Pancreas (tissue), 10 donors: Measurements from ENCODE around the gene C2CD2L. TPM values are rescaled to one million over a fixed set of nuclear protein-coding genes. Genes with fewer than 3 reads are reported as not detected.
A peak's percentile ranks its signal among the peaks of the same experiment; 100 is the strongest.

ENCODE experiments used
- ATAC-seq, 4 donors: fragments of 200-7000 bp; cut with Tn5 transposase; one replicate each; pipeline versions ENCODE4 v1.8.0 to v1.9.1; 2020; ENCODE audit warnings: mild to moderate bottlenecking in 4 of 4, moderate library complexity in 4 of 4
- DNase-seq, 6 donors: peaks; one replicate each; pipeline ENCODE4 v3.0.0-alpha.2; 2020
- FAIRE-seq: peaks from 2 replicates; lab custom pipeline; 2012; peaks lifted over from hg19 to GRCh38; lab: Jason Lieb, UNC
- H3K27ac ChIP-seq, 4 donors: fragments of 200-600 bp; sonication (generic); 1 replicate in 3 of 4; 2 replicates in 1 of 4; pipeline versions ENCODE4 v1.5.0 to v1.8.0; 2020
- H3K27me3 ChIP-seq, 4 donors: fragments of 200-600 bp; one replicate each; pipeline ENCODE4 v1.8.0; 2021
- H3K36me3 ChIP-seq, 3 donors: fragments of 200-600 bp; sonication (generic) in 1 of 3; one replicate each; pipeline versions ENCODE4 v1.5.0 to v1.8.0; 2020 to 2021
- H3K4me1 ChIP-seq, 3 donors: fragments of 200-600 bp; one replicate each; pipeline ENCODE4 v1.8.0; 2021
- H3K4me3 ChIP-seq, 4 donors: fragments of 200-600 bp; sonication (generic) in 2 of 4; one replicate each; pipeline versions ENCODE4 v1.5.0 to v1.8.0; 2020 to 2021
- H3K9me3 ChIP-seq, 4 donors: fragments of 200-600 bp; one replicate each; pipeline ENCODE4 v1.8.0; 2021
- CTCF ChIP-seq, 4 donors: fragments of 200-600 bp; sonication (generic) in 3 of 4; IDR thresholded peaks; one replicate each; pipeline versions ENCODE4 v1.5.0 to v1.8.0; 2021; ENCODE audit warnings: antibody characterized with exemption in 4 of 4
- WGBS, 2 donors: extraction: QIAGEN DNeasy Blood & Tissue Kit; methylation state at CpG; one replicate each; pipeline ENCODE4 v1.1.7; 2013; 5-methylcytosine and 5-hydroxymethylcytosine counted together
- intact Hi-C, 3 donors: fragments of 100-400 bp; cut with DNase I; formaldehyde crosslinking; loops; one replicate each; pipeline versions ENCODE4 v1.11.1 to v1.14.2; 2022
- polyA plus RNA-seq, 2 donors: library from polyadenylated mRNA; stranded (reverse); fragments of 200-250 nt; gene quantifications; one replicate each; pipeline ENCODE4 v1.2.3, GENCODE V29; 2013
- total RNA-seq, 6 donors: library from RNA; stranded (reverse); fragmentation: NEBNext Ultra II Directional in 4 of 6; extraction: Animal tissue kit (Norgen Biotek cat#: 25700) in 4 of 6; gene quantifications; one replicate each; pipeline versions ENCODE4 v1.2.1 to v1.2.4, GENCODE V29; 2021 to 2023
- donor health status: healthy with polysubstance abuse.
- donor health status: DM: no; HTN: no; CAD: no; lungs with moderate emphysema.
- donor health status: DM: no; HTN: no; CAD: no.
- donor health status: control.
- donor health status: control.
- donor health status: Bipolar disorder and iron deficiency.
- donor health status: DM: yes; HTN: yes; CAD: no.
- donor health status: DM: no; HTN: no; CAD: no.
- donor health status: DM: no; HTN: no; CAD: no.
- donor health status: DM: yes; HTN: yes; CAD: no.

The C2CD2L gene
- total and polyA plus RNA-seq, 8 donors = 4.9 to 12.3 (median 7.3) TPM

- intact Hi-C loops = no loop called here
- ATAC-seq (no peak), DNase-seq (no peak), FAIRE-seq (no peak)
- peaks cover 0 to 17% (median 3%) of the 10 kb centered on the region in 3 donors for H3K36me3 ChIP-seq
- TF ChIP-seq CTCF (IDR thresholded peaks at IDR 0.05) = no peak
- no peak overlapping the region for H3K4me3 ChIP-seq
- H3K9me3 ChIP-seq = no peaks in the 10 kb centered on the region
- no peak overlapping the region for H3K27ac ChIP-seq
- no peaks in the 10 kb centered on the region for H3K27me3 ChIP-seq
- peaks cover 0 to 1% (median 0%) of the 10 kb centered on the region in 3 donors for H3K4me1 ChIP-seq
- 88 to 93% methylated on average over 3 of the region's 3 CpGs for WGBS, 2 donors
These were observed 10.0 kb downstream of the C2CD2L start for GRCh38 chr11:119117004-119117706.

DNA sequence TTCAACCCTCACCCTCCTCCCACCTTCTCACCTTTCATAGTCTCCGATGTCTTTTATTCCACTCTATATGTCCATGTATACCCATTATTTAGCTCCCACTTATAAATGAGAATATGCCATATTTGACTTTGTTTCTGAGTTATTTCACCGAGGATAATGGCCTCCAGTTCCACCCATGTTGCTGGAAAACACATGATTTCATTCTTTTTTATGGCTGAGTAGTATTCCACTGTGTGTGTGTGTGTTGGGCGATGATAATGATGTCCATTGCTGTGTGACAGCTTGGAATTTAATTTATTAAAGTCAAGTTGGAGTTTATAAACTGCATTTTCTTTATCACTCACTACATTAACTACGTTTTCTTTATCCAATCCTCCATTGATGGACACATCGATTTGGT, 11.1 kb downstream of the C2CD2L start:
- peaks cover 0 to 9% (median 6%) of the 10 kb centered on the region in 3 donors for H3K4me1 ChIP-seq
- intact Hi-C loops = no loop called here
- TF ChIP-seq CTCF (IDR thresholded peaks at IDR 0.05) = no peak
- H3K9me3 ChIP-seq = no peaks in the 10 kb centered on the region
- H3K4me3 ChIP-seq = no peak overlapping the region
- ATAC-seq (no peak), FAIRE-seq (no peak), DNase-seq (no peak)
- H3K27ac ChIP-seq = no peak overlapping the region
- WGBS, 2 donors = 89 to 94% methylated on average over 5 of the region's 5 CpGs
- H3K36me3 ChIP-seq = peaks cover 0 to 7% (median 0%) of the 10 kb centered on the region in 3 donors
- H3K27me3 ChIP-seq = no peaks in the 10 kb centered on the region

DNA sequence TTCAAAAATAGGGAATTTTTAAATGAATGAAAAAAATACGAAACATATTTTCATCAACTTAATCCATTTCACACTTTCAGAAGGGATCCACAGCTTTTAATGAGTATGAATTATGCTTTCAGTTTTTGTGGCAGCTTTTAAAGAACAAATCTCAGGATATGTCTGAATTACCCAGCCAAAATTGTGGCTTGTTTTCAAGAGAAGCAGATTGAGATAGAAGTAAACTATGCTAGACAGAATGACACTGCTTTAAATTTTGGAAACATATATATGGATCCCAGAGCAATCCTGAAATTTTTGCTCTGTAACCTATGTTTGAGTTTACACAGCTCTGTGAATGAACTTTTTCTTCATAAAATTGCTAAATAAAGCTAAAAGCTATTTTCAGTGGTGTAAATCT, 11.8 kb downstream of the C2CD2L start:
- FAIRE-seq = no peak
- intact Hi-C loops = no loop called here
- WGBS, 2 donors = 90 to 92% methylated on average over 1 of the region's 1 CpG

DNA sequence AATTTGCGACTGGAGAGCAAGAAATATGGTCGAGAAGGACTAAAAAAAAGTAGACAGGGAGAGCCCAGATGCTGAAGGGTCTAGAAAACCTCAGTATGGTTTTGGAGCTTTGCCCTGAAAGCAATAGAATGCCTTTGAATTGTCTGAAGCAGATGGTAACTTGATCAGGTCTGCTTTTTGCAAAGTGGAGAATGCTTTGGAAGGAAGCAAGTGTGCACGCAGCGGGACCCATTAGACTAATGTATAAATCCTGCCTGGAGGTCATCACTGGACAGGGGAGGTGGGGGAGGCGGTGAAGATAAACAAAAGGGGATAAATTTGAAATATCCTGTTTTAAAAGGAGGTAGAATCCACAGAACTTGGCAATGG, 13.5 kb downstream of the C2CD2L start:
- 8 to 11% methylated on average over 5 of the region's 5 CpGs for WGBS, 2 donors
- H3K9me3 ChIP-seq = no peaks in the 10 kb centered on the region
- intact Hi-C loops = no loop called here
- peak overlapping the region; percentile 26 to 81 (median 56) for H3K4me3 ChIP-seq
- H3K4me1 ChIP-seq = peaks cover 6 to 10% (median 7%) of the 10 kb centered on the region in 3 donors
- DNase-seq = no peak
- H3K27me3 ChIP-seq = no peaks in the 10 kb centered on the region
- peak overlapping the region in 3 of 4 donors; percentile 39 to 64 (median 61) for H3K27ac ChIP-seq
- FAIRE-seq = no peak
- no peak for TF ChIP-seq CTCF (IDR thresholded peaks at IDR 0.05)
- ATAC-seq = peak in 1 of 4 donors; percentile 2
- H3K36me3 ChIP-seq = no peaks in the 10 kb centered on the region

More for the DNA sequence above, 11.8 kb downstream of the C2CD2L start:
- peaks cover 0 to 9% (median 6%) of the 10 kb centered on the region in 3 donors for H3K4me1 ChIP-seq
- no peaks in the 10 kb centered on the region for H3K27me3 ChIP-seq
- no peak for TF ChIP-seq CTCF (IDR thresholded peaks at IDR 0.05)
- H3K4me3 ChIP-seq = no peak overlapping the region
- DNase-seq (no peak), ATAC-seq (no peak)
- H3K9me3 ChIP-seq = no peaks in the 10 kb centered on the region
- no peak overlapping the region for H3K27ac ChIP-seq
- peaks cover 0 to 3% (median 0%) of the 10 kb centered on the region in 3 donors for H3K36me3 ChIP-seq
